Bronchial epithelial cell (primary cell): Measurements from ENCODE around the gene TMEM14A. TPM values are rescaled to one million over a fixed set of nuclear protein-coding genes. Genes with fewer than 3 reads are reported as not detected.
A peak's percentile ranks its signal among the peaks of the same experiment; 100 is the strongest.

ENCODE experiments used
- DNase-seq: peaks from one replicate; pipeline ENCODE4 v3.0.0-alpha.2; 2010; ENCODE audit warnings: low read depth
- FAIRE-seq: peaks from 2 replicates; lab custom pipeline; 2011; peaks lifted over from hg19 to GRCh38; lab: Jason Lieb, UNC
- H3K27me3 ChIP-seq: 2 replicates; pipeline ENCODE4 v1.5.1; 2011; ENCODE audit warnings: low read length; ENCODE audit not compliant: control insufficient read depth, insufficient read depth
- H3K36me3 ChIP-seq: 2 replicates; pipeline ENCODE4 v1.5.1; 2011; ENCODE audit warnings: low read length; ENCODE audit not compliant: control insufficient read depth, insufficient read depth
- H3K4me3 ChIP-seq: 2 replicates; pipeline ENCODE4 v1.5.1; 2011; ENCODE audit warnings: mild to moderate bottlenecking, low read depth, low read length, control low read depth
- CTCF ChIP-seq: IDR thresholded peaks from 2 replicates; pipeline ENCODE4 v1.5.1; 2011; ENCODE audit warnings: mild to moderate bottlenecking, moderate library complexity, low read length, control low read depth, inconsistent platforms; ENCODE audit not compliant: insufficient read depth, severe bottlenecking
- total RNA-seq: library from RNA; depleted of rRNA; stranded (reverse); fragments of >200 nt; gene quantifications from 2 replicates; pipeline ENCODE4 v1.2.1, GENCODE V29; 2014

Gene TMEM14A
- total RNA-seq, 1 donor from 2014 or later = 22.6 TPM

GRCh38 chr6:52635049-52635577 is 35.8 kb upstream of the TMEM14A start:
- no peak for TF ChIP-seq CTCF
- DNase-seq = no peak
- H3K36me3 ChIP-seq = no peaks in the 10 kb centered on the region
- FAIRE-seq = no peak
- H3K27me3 ChIP-seq = no peaks in the 10 kb centered on the region
- no peak overlapping the region for H3K4me3 ChIP-seq

GRCh38 chr6:52636830-52637229 is 34.1 kb upstream of the TMEM14A start:
- TF ChIP-seq CTCF = no peak
- Histone ChIP-seq H3K27me3 (no peaks in the 10 kb centered on the region), H3K36me3 (no peaks in the 10 kb centered on the region), H3K4me3 (no peak overlapping the region)
- no peak for DNase-seq
- no peak for FAIRE-seq

- no peak for FAIRE-seq
- Histone ChIP-seq H3K36me3 (no peaks in the 10 kb centered on the region), H3K4me3 (no peak overlapping the region), H3K27me3 (peaks cover 2% of the 10 kb centered on the region)
- TF ChIP-seq CTCF = no peak
- no peak for DNase-seq
Measured at GRCh38 chr6:52639493-52639892, 31.4 kb upstream of the TMEM14A start.

GRCh38 chr6:52640170-52640569 is 30.7 kb upstream of the TMEM14A start:
- peaks cover 2% of the 10 kb centered on the region for H3K27me3 ChIP-seq
- no peak overlapping the region for H3K4me3 ChIP-seq
- TF ChIP-seq CTCF = no peak
- FAIRE-seq (no peak), DNase-seq (peak; percentile 19)
- H3K36me3 ChIP-seq = no peaks in the 10 kb centered on the region

GRCh38 chr6:52640916-52641315 is 30.0 kb upstream of the TMEM14A start:
- Histone ChIP-seq H3K36me3 (no peaks in the 10 kb centered on the region), H3K27me3 (peaks cover 2% of the 10 kb centered on the region), H3K4me3 (no peak overlapping the region)
- FAIRE-seq (no peak), DNase-seq (no peak)
- TF ChIP-seq CTCF = no peak

- DNase-seq = no peak
- Histone ChIP-seq H3K27me3 (peaks cover 2% of the 10 kb centered on the region), H3K4me3 (no peak overlapping the region), H3K36me3 (no peaks in the 10 kb centered on the region)
- TF ChIP-seq CTCF = no peak
- no peak for FAIRE-seq
Measured at GRCh38 chr6:52641388-52641787, 29.5 kb upstream of the TMEM14A start.
